Calu3 (cell line): Measurements from ENCODE around the gene ZNF620. TPM values are rescaled to one million over a fixed set of nuclear protein-coding genes. Genes with fewer than 3 reads are reported as not detected.

Experiments used
- BruUV-seq: library from RNA; stranded (reverse); fragments of 400-500 nt; replicated peaks from 2 replicates; lab custom pipeline; 2021; lab: Mats Ljungman, UMichigan
- CTCF ChIA-PET: fragments of 300-600 bp; sonication (Branson Sonifier 250); formaldehyde crosslinking; loops from one replicate; lab custom pipeline; 2022; ENCODE audit warnings: antibody characterized with exemption; lab: Charles Lee
- DNase-seq: peaks from one replicate; pipeline ENCODE4 v3.0.0; 2022
- H3K27ac Mint-ChIP-seq: one replicate; pipeline ENCODE4 v1.8.0; 2022; ENCODE audit warnings: mixed read lengths; ENCODE audit not compliant: unreplicated experiment
- H3K27me3 Mint-ChIP-seq: one replicate; pipeline ENCODE4 v1.8.0; 2022; ENCODE audit warnings: mixed read lengths; ENCODE audit not compliant: unreplicated experiment
- H3K36me3 Mint-ChIP-seq: one replicate; pipeline ENCODE4 v1.8.0; 2022; ENCODE audit warnings: mild to moderate bottlenecking, moderate library complexity, mixed read lengths; ENCODE audit not compliant: insufficient read depth, unreplicated experiment
- H3K4me1 Mint-ChIP-seq: one replicate; pipeline ENCODE4 v1.8.0; 2022; ENCODE audit warnings: mild to moderate bottlenecking, low read depth, mixed read lengths; ENCODE audit not compliant: unreplicated experiment
- H3K4me3 Mint-ChIP-seq: one replicate; pipeline ENCODE4 v1.8.0; 2022; ENCODE audit warnings: mild to moderate bottlenecking, low read depth, moderate library complexity, mixed read lengths; ENCODE audit not compliant: unreplicated experiment
- H3K9me3 Mint-ChIP-seq: one replicate; pipeline ENCODE4 v1.8.0; 2022; ENCODE audit warnings: low read depth, mixed read lengths; ENCODE audit not compliant: unreplicated experiment
- CTCF ChIP-seq: fragments of 200-600 bp; IDR thresholded peaks from one replicate; pipeline ENCODE4 v1.8.0; 2022; ENCODE audit warnings: antibody characterized with exemption; ENCODE audit not compliant: unreplicated experiment
- intact Hi-C: fragments of 100-400 bp; cut with micrococcal nuclease; formaldehyde crosslinking; loops from one replicate; pipeline ENCODE4 v1.10.0; 2022; ENCODE audit not compliant: unreplicated experiment
- total RNA-seq: library from RNA; stranded (reverse); gene quantifications from 2 replicates; pipeline ENCODE4 v1.2.3, GENCODE V29; 2022

Gene ZNF620
- total RNA-seq, 1 experiment from 2014 or later = 13.6 TPM

- peaks cover 16% of the 10 kb centered on the region for H3K36me3 Mint-ChIP-seq
- no TSS peak for BruUV-seq
- intact Hi-C loops = no loop called here
- no peak overlapping the region for H3K27ac Mint-ChIP-seq
- no peaks in the 10 kb centered on the region for H3K9me3 Mint-ChIP-seq
- TF ChIP-seq CTCF = no peak
- H3K4me1 Mint-ChIP-seq = no peaks in the 10 kb centered on the region
- DNase-seq = no peak
- H3K27me3 Mint-ChIP-seq = no peaks in the 10 kb centered on the region
- CTCF ChIA-PET = no interaction called here
- no peak overlapping the region for H3K4me3 Mint-ChIP-seq
Observed at GRCh38 chr3:40470701-40471100, 35.1 kb upstream of the ZNF620 start.

GRCh38 chr3:40476478-40477470 lies 29.1 kb upstream of the ZNF620 start, which contains the start of gene ZNF619:
ZNF619 (plus strand) TSS chr3:40477122; CDS start chr3:40477980, 858 bp downstream.
- BruUV-seq = no TSS peak
- peaks cover 12% of the 10 kb centered on the region for H3K4me1 Mint-ChIP-seq
- no peaks in the 10 kb centered on the region for H3K9me3 Mint-ChIP-seq
- DNase-seq = peak; percentile 62
- peak within 1 kb of the TSS; percentile 93 for H3K27ac Mint-ChIP-seq
- H3K36me3 Mint-ChIP-seq = peaks cover 15% of the 10 kb centered on the region
- TF ChIP-seq CTCF = no peak
- intact Hi-C loops = loop anchor here (1.0 to 2.0 kb wide), 2 partner anchors 29 to 48 kb away; partner anchors contain the start of gene ZNF621
- CTCF ChIA-PET = interaction anchor here (1.8 kb wide), 1 partner anchor 29 kb away, joined by 5 read pairs; the partner anchor contains the start of gene ZNF620
- no peaks in the 10 kb centered on the region for H3K27me3 Mint-ChIP-seq
- H3K4me3 Mint-ChIP-seq = peak within 1 kb of the TSS; percentile 81

GRCh38 chr3:40477666-40478065 lies 28.2 kb upstream of the ZNF620 start:
- Mint-ChIP-seq H3K9me3 (no peaks in the 10 kb centered on the region), H3K36me3 (peaks cover 15% of the 10 kb centered on the region), H3K4me1 (peaks cover 12% of the 10 kb centered on the region), H3K27ac (peak overlapping the region; percentile 52), H3K27me3 (no peaks in the 10 kb centered on the region), H3K4me3 (peak overlapping the region; percentile 81)
- CTCF ChIA-PET = interaction anchor here (0.5 to 1.8 kb wide), 2 partner anchors 28 to 1681 kb away, joined by 3 to 5 read pairs; partner anchors contain the start of gene ZNF620
- intact Hi-C loops = loop anchor here (1.0 to 2.0 kb wide), 2 partner anchors 28 to 47 kb away; partner anchors contain the start of gene ZNF621
- DNase-seq = no peak
- BruUV-seq = no TSS peak
- TF ChIP-seq CTCF = no peak

- H3K27ac Mint-ChIP-seq = no peak overlapping the region
- no TSS peak for BruUV-seq
- H3K36me3 Mint-ChIP-seq = no peaks in the 10 kb centered on the region
- H3K4me1 Mint-ChIP-seq = no peaks in the 10 kb centered on the region
- no peaks in the 10 kb centered on the region for H3K27me3 Mint-ChIP-seq
- CTCF ChIA-PET = no interaction called here
- TF ChIP-seq CTCF = no peak
- intact Hi-C loops = no loop called here
- peaks cover 5% of the 10 kb centered on the region for H3K9me3 Mint-ChIP-seq
- no peak overlapping the region for H3K4me3 Mint-ChIP-seq
- DNase-seq = no peak
Observed at GRCh38 chr3:40487172-40487571, 18.7 kb upstream of the ZNF620 start.
